ENCODE measurements around the gene TEKT1.

DNA sequence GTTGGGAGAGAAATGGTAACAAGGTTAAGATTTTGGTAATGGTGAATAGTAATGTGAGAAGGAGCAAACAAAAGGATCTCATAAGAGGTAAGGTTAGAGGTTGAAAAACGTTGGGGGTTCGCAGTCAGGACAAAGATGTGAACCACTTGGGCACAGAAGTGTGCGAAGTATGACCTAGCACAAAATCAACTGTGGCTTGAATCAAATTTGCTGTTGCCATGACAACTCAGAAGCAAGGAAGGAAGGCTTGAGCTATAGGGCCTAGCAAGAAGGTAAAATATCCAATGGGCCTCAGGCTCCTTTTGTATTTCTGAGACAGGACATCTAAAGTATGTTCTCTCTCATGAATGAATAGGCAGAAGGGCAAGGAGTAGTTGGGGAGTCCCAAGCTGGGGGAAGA lies 24.5 kb upstream of the TEKT1 start:
- TF ChIP-seq, protein P1, sequence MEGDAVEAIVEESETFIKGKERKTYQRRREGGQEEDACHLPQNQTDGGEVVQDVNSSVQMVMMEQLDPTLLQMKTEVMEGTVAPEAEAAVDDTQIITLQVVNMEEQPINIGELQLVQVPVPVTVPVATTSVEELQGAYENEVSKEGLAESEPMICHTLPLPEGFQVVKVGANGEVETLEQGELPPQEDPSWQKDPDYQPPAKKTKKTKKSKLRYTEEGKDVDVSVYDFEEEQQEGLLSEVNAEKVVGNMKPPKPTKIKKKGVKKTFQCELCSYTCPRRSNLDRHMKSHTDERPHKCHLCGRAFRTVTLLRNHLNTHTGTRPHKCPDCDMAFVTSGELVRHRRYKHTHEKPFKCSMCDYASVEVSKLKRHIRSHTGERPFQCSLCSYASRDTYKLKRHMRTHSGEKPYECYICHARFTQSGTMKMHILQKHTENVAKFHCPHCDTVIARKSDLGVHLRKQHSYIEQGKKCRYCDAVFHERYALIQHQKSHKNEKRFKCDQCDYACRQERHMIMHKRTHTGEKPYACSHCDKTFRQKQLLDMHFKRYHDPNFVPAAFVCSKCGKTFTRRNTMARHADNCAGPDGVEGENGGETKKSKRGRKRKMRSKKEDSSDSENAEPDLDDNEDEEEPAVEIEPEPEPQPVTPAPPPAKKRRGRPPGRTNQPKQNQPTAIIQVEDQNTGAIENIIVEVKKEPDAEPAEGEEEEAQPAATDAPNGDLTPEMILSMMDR (conservative IDR thresholded peaks at IDR 0.05; ENCODE audit: low read depth in 2 of 2): no peak
- TF ChIP-seq, protein P2, sequence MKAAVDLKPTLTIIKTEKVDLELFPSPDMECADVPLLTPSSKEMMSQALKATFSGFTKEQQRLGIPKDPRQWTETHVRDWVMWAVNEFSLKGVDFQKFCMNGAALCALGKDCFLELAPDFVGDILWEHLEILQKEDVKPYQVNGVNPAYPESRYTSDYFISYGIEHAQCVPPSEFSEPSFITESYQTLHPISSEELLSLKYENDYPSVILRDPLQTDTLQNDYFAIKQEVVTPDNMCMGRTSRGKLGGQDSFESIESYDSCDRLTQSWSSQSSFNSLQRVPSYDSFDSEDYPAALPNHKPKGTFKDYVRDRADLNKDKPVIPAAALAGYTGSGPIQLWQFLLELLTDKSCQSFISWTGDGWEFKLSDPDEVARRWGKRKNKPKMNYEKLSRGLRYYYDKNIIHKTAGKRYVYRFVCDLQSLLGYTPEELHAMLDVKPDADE (IDR thresholded peaks at IDR 0.05): no peak
- TF ChIP-seq, protein P3, sequence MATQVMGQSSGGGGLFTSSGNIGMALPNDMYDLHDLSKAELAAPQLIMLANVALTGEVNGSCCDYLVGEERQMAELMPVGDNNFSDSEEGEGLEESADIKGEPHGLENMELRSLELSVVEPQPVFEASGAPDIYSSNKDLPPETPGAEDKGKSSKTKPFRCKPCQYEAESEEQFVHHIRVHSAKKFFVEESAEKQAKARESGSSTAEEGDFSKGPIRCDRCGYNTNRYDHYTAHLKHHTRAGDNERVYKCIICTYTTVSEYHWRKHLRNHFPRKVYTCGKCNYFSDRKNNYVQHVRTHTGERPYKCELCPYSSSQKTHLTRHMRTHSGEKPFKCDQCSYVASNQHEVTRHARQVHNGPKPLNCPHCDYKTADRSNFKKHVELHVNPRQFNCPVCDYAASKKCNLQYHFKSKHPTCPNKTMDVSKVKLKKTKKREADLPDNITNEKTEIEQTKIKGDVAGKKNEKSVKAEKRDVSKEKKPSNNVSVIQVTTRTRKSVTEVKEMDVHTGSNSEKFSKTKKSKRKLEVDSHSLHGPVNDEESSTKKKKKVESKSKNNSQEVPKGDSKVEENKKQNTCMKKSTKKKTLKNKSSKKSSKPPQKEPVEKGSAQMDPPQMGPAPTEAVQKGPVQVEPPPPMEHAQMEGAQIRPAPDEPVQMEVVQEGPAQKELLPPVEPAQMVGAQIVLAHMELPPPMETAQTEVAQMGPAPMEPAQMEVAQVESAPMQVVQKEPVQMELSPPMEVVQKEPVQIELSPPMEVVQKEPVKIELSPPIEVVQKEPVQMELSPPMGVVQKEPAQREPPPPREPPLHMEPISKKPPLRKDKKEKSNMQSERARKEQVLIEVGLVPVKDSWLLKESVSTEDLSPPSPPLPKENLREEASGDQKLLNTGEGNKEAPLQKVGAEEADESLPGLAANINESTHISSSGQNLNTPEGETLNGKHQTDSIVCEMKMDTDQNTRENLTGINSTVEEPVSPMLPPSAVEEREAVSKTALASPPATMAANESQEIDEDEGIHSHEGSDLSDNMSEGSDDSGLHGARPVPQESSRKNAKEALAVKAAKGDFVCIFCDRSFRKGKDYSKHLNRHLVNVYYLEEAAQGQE (IDR thresholded peaks at IDR 0.05; ENCODE audit: unreplicated experiment): no peak
- no peak for TF ChIP-seq EZH2phosphoT487 (IDR thresholded peaks at IDR 0.05; ENCODE audit: unreplicated experiment)
- TF ChIP-seq EZH2 (IDR thresholded peaks at IDR 0.05; ENCODE audit: low read depth, unreplicated experiment): no peak
- no peak for TF ChIP-seq JUNB (IDR thresholded peaks at IDR 0.05; ENCODE audit: unreplicated experiment)
- TF ChIP-seq POLR2AphosphoS5 (IDR thresholded peaks at IDR 0.05; ENCODE audit: low read depth): no peak
- no peak for TF ChIP-seq ZNF331 (CRISPR knock-in tag; IDR thresholded peaks at IDR 0.05; ENCODE audit: low read depth)
- no peak for TF ChIP-seq CREB1 (CRISPR knock-in tag; IDR thresholded peaks at IDR 0.05; ENCODE audit: low read depth)
- no peak for TF ChIP-seq STAT1 (IDR thresholded peaks at IDR 0.05; ENCODE audit: unreplicated experiment)
- TF ChIP-seq NANOG (IDR thresholded peaks at IDR 0.05; ENCODE audit: borderline replicate concordance): no peak
- TF ChIP-seq, protein P4, sequence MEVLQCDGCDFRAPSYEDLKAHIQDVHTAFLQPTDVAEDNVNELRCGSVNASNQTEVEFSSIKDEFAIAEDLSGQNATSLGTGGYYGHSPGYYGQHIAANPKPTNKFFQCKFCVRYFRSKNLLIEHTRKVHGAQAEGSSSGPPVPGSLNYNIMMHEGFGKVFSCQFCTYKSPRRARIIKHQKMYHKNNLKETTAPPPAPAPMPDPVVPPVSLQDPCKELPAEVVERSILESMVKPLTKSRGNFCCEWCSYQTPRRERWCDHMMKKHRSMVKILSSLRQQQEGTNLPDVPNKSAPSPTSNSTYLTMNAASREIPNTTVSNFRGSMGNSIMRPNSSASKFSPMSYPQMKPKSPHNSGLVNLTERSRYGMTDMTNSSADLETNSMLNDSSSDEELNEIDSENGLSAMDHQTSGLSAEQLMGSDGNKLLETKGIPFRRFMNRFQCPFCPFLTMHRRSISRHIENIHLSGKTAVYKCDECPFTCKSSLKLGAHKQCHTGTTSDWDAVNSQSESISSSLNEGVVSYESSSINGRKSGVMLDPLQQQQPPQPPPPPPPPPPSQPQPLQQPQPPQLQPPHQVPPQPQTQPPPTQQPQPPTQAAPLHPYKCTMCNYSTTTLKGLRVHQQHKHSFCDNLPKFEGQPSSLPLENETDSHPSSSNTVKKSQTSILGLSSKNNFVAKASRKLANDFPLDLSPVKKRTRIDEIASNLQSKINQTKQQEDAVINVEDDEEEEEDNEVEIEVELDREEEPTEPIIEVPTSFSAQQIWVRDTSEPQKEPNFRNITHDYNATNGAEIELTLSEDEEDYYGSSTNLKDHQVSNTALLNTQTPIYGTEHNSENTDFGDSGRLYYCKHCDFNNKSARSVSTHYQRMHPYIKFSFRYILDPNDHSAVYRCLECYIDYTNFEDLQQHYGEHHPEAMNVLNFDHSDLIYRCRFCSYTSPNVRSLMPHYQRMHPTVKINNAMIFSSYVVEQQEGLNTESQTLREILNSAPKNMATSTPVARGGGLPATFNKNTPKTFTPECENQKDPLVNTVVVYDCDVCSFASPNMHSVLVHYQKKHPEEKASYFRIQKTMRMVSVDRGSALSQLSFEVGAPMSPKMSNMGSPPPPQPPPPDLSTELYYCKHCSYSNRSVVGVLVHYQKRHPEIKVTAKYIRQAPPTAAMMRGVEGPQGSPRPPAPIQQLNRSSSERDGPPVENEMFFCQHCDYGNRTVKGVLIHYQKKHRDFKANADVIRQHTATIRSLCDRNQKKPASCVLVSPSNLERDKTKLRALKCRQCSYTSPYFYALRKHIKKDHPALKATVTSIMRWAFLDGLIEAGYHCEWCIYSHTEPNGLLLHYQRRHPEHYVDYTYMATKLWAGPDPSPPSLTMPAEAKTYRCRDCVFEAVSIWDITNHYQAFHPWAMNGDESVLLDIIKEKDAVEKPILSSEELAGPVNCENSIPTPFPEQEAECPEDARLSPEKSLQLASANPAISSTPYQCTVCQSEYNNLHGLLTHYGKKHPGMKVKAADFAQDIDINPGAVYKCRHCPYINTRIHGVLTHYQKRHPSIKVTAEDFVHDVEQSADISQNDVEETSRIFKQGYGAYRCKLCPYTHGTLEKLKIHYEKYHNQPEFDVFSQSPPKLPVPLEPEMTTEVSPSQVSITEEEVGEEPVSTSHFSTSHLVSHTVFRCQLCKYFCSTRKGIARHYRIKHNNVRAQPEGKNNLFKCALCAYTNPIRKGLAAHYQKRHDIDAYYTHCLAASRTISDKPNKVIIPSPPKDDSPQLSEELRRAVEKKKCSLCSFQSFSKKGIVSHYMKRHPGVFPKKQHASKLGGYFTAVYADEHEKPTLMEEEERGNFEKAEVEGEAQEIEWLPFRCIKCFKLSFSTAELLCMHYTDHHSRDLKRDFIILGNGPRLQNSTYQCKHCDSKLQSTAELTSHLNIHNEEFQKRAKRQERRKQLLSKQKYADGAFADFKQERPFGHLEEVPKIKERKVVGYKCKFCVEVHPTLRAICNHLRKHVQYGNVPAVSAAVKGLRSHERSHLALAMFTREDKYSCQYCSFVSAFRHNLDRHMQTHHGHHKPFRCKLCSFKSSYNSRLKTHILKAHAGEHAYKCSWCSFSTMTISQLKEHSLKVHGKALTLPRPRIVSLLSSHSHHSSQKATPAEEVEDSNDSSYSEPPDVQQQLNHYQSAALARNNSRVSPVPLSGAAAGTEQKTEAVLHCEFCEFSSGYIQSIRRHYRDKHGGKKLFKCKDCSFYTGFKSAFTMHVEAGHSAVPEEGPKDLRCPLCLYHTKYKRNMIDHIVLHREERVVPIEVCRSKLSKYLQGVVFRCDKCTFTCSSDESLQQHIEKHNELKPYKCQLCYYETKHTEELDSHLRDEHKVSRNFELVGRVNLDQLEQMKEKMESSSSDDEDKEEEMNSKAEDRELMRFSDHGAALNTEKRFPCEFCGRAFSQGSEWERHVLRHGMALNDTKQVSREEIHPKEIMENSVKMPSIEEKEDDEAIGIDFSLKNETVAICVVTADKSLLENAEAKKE (CRISPR knock-in tag; IDR thresholded peaks at IDR 0.05): no peak

All from GM23338 (cell line).